GM13977 (cell line): Measurements from ENCODE around the gene RORC.
"Not testable (repeated sequence)": the region's sequence is repeated elsewhere in the genome, so short reads cannot be mapped to it uniquely, and the experiment has no call there.

Experiments used
- DNase-seq: peaks from one replicate; pipeline ENCODE4 v3.0.0; 2012; ENCODE audit warnings: low spot score
- CTCF ChIP-seq: IDR thresholded peaks from 2 replicates; pipeline ENCODE4 v1.5.1; 2012; ENCODE audit warnings: mild to moderate bottlenecking, control low read depth; ENCODE audit not compliant: insufficient read depth; ENCODE audit errors: extremely low read depth, missing control alignments
- in situ Hi-C: fragments of 300-500 bp; cut with MboI; formaldehyde crosslinking; loops from one replicate; pipeline ENCODE4 v1.12.0; 2022; ENCODE audit warnings: low sequenced_read_pairs, low pct_unique_long_range_greater_than_20kb, mixed read lengths, inconsistent platforms; ENCODE audit not compliant: unreplicated experiment

Gene RORC

GRCh38 chr1:151779852-151780251 lies 51.8 kb downstream of the RORC start:
- no peak for DNase-seq
- in situ Hi-C loops, result no loop called here
- no peak for TF ChIP-seq CTCF

GRCh38 chr1:151777317-151777716 lies 54.3 kb downstream of the RORC start:
- in situ Hi-C loops, result no loop called here
- no peak for DNase-seq
- no peak for TF ChIP-seq CTCF

- in situ Hi-C loops, result no loop called here
- DNase-seq, result no peak
- no peak for TF ChIP-seq CTCF
Observed at GRCh38 chr1:151776665-151777062, 54.9 kb downstream of the RORC start.

GRCh38 chr1:151775894-151776664 lies 55.5 kb downstream of the RORC start:
- in situ Hi-C loops, result no loop called here
- TF ChIP-seq CTCF, result no peak
- no peak for DNase-seq

GRCh38 chr1:151774256-151774922 lies 57.2 kb downstream of the RORC start:
- TF ChIP-seq CTCF, result no peak
- DNase-seq, result no peak
- in situ Hi-C loops, result no loop called here

- no peak for DNase-seq
- TF ChIP-seq CTCF, result no peak
- in situ Hi-C loops, result no loop called here
Observed at GRCh38 chr1:151773702-151774101, 57.9 kb downstream of the RORC start.

- in situ Hi-C loops, DNase-seq: not testable (repeated sequence)
Observed at GRCh38 chr1:151769270-151769669, 62.3 kb downstream of the RORC start.

- in situ Hi-C loops, DNase-seq: not testable (repeated sequence)
Observed at GRCh38 chr1:151768351-151769066, 63.1 kb downstream of the RORC start.
